ENCODE measurements around the gene NIM1K.

GRCh38 chr5:43157068-43157467 is 35.0 kb upstream of the NIM1K start:
- TF ChIP-seq POLR2AphosphoS5 (IDR thresholded peaks at IDR 0.05; ENCODE audit: low read depth, low read length), result no peak
- TF ChIP-seq POLR2A (IDR thresholded peaks at IDR 0.05; ENCODE audit: low read depth, low read length), result no peak
